BLaER1 (cell line): ENCODE results near the gene GYPE.
"Not testable (repeated sequence)": the region's sequence is repeated elsewhere in the genome, so short reads cannot be mapped to it uniquely, and the experiment has no call there.

Source experiments
- H3K27ac ChIP-seq: shearing (Covaris generic); formaldehyde crosslinking; 2 replicates; pipeline ENCODE4 v1.8.1; 2022
- H3K27me3 ChIP-seq: shearing (Covaris generic); formaldehyde crosslinking; 2 replicates; pipeline ENCODE4 v1.8.1; 2022
- H3K36me3 ChIP-seq: shearing (Covaris generic); formaldehyde crosslinking; 2 replicates; pipeline ENCODE4 v1.8.1; 2022
- H3K4me1 ChIP-seq: shearing (Covaris generic); formaldehyde crosslinking; 2 replicates; pipeline ENCODE4 v1.8.1; 2022
- H3K4me2 ChIP-seq: shearing (Covaris generic); formaldehyde crosslinking; 2 replicates; pipeline ENCODE4 v1.8.1; 2022
- H3K4me3 ChIP-seq: shearing (Covaris generic); formaldehyde crosslinking; 2 replicates; pipeline ENCODE4 v1.8.1; 2022
- H3K9ac ChIP-seq: shearing (Covaris generic); formaldehyde crosslinking; 2 replicates; pipeline ENCODE4 v1.8.1; 2022
- H3K9me3 ChIP-seq: shearing (Covaris generic); formaldehyde crosslinking; 2 replicates; pipeline ENCODE4 v1.8.1; 2022
- H4K20me1 ChIP-seq: shearing (Covaris generic); formaldehyde crosslinking; 2 replicates; pipeline ENCODE4 v1.8.1; 2022

Gene GYPE

DNA sequence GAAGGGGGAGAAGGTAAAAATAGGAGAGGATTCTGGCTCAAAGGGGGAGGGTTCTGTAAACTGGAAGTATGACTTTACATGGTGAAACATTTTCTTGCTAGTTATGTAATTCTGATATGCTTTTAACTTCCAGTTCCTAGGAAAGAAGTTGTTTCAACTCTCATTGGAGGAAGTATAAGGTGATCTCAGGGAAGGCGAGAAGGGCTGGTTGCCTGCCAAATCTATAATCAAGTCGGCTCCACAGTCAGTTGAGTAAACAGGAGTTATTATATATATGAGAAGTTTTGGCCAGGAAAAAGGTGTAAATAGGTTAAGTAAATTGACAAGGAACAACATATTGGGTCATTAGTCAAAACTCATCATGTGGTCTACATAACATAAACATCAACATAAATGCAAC is 56.1 kb downstream of the GYPE start:
- not testable (repeated sequence) for H3K36me3 ChIP-seq, H3K9me3 ChIP-seq, H3K4me2 ChIP-seq, H3K4me1 ChIP-seq, H3K27me3 ChIP-seq, H3K27ac ChIP-seq, H3K9ac ChIP-seq, H3K4me3 ChIP-seq, H4K20me1 ChIP-seq

DNA sequence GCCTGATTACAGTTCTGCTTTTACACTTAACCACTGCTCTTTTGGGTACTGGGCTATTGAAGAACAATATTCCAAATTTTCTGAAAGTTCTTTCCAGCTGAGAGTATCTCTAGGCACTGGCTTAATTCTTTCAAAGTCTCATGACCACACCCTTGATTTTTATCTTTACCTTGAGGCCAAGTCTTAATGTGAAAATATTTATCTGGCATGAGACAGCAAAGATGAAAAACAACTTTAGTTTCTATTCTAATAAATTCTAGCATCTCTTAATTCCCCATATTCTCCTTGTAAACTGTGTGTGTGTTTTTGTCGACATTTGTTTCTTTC is 61.9 kb downstream of the GYPE start:
- not testable (repeated sequence) for H3K9me3 ChIP-seq, H3K36me3 ChIP-seq, H3K4me3 ChIP-seq, H3K9ac ChIP-seq, H3K27ac ChIP-seq, H3K4me2 ChIP-seq, H4K20me1 ChIP-seq, H3K4me1 ChIP-seq, H3K27me3 ChIP-seq

DNA sequence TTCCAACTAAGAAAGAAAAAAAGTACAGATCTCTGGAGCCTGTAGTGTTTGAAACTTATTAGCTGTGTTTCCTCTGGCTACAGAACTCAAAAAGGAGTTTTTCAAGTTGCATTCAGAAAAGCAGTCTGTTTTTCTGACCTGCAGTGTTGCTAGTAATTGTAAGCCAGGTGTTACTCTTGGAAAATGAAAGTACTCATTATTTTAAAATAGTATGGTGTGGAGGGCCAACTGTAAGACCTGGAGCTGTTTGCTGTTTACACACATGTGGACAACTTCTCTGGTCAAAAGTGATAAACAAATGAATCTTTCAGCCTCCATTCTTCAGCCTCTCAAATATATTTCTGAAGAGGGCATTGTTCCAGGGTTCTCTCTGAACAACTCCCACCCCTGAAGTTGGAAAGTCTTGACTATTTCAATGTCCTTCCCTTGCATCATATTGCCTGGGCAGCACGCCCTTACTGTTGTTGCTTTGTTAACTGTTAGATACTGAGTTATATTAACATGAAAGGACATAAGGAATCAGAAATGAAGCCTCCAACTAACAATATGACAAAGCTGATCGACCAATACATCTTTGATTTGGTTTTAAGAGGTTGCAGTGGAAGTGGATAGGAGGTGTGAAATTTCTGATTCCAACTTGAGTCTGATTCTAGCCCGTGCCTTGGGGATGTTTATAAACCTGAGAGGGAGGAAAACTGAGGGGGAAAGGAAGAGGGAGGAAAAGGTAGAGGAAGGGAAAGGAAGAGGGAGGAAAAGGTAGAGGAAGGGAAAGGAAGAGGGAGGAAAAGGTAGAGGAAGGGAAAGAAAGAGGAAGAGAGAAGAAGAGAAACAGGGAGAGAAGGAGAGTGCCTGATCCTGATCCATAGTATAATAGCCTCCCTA is 62.5 kb downstream of the GYPE start:
- not testable (repeated sequence) for H3K36me3 ChIP-seq, H3K4me2 ChIP-seq, H3K4me1 ChIP-seq, H3K9ac ChIP-seq, H3K27ac ChIP-seq, H3K4me3 ChIP-seq, H3K27me3 ChIP-seq, H3K9me3 ChIP-seq, H4K20me1 ChIP-seq

DNA sequence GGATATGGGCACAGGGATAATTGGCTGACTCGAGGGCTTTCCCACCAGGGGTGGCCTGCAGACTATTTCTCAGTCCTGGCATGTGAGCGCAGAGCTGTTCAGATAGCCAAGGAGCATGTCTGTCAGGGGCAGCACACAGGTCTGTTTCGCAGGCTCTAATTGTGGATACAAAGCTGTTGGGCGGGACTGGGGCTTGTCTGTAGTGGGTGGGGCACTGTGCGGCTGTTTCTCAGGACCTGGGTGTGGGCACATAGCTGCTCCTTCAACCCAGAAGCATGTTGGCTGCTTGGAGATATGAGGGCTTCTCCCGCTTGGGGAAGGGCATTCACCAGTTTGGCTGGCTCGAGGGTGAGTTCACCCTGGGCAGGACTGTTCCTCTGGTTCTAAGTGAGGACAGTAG is 65.9 kb downstream of the GYPE start:
- H3K9me3 ChIP-seq, H3K36me3 ChIP-seq, H3K4me2 ChIP-seq, H3K27ac ChIP-seq, H3K27me3 ChIP-seq, H3K9ac ChIP-seq, H3K4me3 ChIP-seq, H4K20me1 ChIP-seq, H3K4me1 ChIP-seq: not testable (repeated sequence)

- not testable (repeated sequence) for H3K4me2 ChIP-seq, H4K20me1 ChIP-seq, H3K4me1 ChIP-seq, H3K9ac ChIP-seq, H3K27me3 ChIP-seq, H3K4me3 ChIP-seq, H3K36me3 ChIP-seq, H3K27ac ChIP-seq
- H3K9me3 ChIP-seq = peaks cover 17% of the 10 kb centered on the region
Observed at GRCh38 chr4:143834196-143834595, 71.2 kb downstream of the GYPE start.

DNA sequence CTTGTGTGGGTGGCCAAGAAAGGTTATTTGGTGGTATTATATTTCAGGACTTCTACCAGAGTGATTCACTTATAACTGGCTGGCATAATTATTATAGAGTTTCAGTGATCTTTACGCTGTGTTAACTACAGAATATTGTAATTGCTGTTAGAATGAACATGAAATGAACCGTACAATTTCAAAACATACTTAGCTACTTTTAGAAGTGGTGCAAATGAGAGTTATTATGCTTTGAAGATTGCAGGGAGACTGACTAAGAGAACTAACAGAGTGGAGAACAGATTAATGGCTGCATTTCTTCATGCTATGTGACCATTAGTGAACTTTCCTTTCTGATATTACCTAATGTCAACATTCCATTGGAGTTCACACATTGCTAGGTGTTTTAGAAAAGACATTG is 71.7 kb downstream of the GYPE start:
- H3K4me3 ChIP-seq, H3K36me3 ChIP-seq, H3K27ac ChIP-seq, H3K4me2 ChIP-seq, H4K20me1 ChIP-seq, H3K9ac ChIP-seq, H3K27me3 ChIP-seq, H3K4me1 ChIP-seq: not testable (repeated sequence)
- H3K9me3 ChIP-seq = peaks cover 17% of the 10 kb centered on the region

DNA sequence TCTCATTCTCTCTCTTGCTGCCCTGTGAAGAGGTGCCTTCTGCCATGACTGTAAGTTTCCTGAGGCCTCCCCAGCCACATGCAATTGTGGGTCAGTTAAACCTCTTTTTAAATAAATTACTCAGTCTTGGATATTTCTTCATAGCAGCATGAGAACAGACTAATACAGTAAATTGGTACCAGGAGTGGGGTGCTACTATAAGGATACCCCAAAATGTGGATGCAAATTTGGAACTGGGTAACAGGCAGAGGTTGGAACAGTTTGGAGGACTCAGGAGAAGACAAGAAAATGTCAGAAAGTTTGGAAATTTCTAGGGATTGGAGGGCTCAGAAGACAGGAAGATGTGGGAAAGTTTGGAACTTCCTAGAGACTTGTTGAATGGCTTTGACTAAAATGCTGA is 74.8 kb downstream of the GYPE start:
- not testable (repeated sequence) for H3K4me2 ChIP-seq, H3K4me3 ChIP-seq, H3K9ac ChIP-seq, H3K27ac ChIP-seq, H3K4me1 ChIP-seq, H3K36me3 ChIP-seq, H3K27me3 ChIP-seq, H4K20me1 ChIP-seq
- H3K9me3 ChIP-seq = peaks cover 17% of the 10 kb centered on the region

DNA sequence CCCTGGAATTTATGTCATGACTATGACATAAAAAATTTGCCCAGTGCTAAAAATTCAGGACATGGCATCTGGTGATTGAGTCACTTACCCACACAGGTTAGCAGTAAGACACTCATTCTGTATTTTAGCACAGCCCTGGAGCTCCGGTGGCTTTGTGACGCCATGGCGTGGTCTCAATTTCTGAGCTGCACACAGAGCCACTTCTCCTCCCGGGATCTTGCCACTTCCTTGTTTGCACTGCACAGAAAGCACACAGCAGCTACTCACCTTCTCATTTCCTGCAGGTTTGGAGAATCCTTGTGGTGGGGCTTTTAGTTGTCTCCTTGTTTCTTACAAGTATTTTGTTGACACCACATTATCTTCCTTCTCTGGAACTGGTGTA is 76.1 kb downstream of the GYPE start:
- not testable (repeated sequence) for H3K4me1 ChIP-seq, H3K27me3 ChIP-seq, H3K4me3 ChIP-seq, H3K27ac ChIP-seq, H4K20me1 ChIP-seq, H3K36me3 ChIP-seq, H3K4me2 ChIP-seq, H3K9ac ChIP-seq
- peaks cover 17% of the 10 kb centered on the region for H3K9me3 ChIP-seq
